Measurements from ENCODE around the gene PPP1R11. TPM values are rescaled to one million over a fixed set of nuclear protein-coding genes. Genes with fewer than 3 reads are reported as not detected.

PPP1R11 gene
- total and polyA plus RNA-seq, 9 of the 15 experiments (the other 6 are each of a cell fraction or from before 2014, with no cell fraction given) = 17.8 to 94.8 (median 44.6) TPM

- TF ChIP-seq IRF1 (CRISPR knock-in tag; IDR thresholded peaks at IDR 0.05; ENCODE audit: borderline replicate concordance) (no peak), ZNF431 (CRISPR knock-in tag; IDR thresholded peaks at IDR 0.05) (0 out of 2 replicates have a peak, but pooled peaks have one; percentile 28), HDAC2 (IDR thresholded peaks at IDR 0.05) (0 out of 2 replicates have a peak, but pooled peaks have one; percentile 58), ZZZ3 (IDR thresholded peaks at IDR 0.05) (peak; percentile 90), UBTF (IDR thresholded peaks at IDR 0.05; ENCODE audit: borderline replicate concordance in 1 of 2, low read depth in 2 of 2, low read length in 2 of 2) (0 out of 4 replicates have a peak, but pooled peaks of 1 of the 2 experiments have one; percentile 12)
These were observed 5.7 kb upstream of the PPP1R11 start, which contains the start of gene POLR1H (continued) for GRCh38 chr6:30061092-30061857.
